SK-N-SH (cell line): ENCODE results near the gene SLC17A2. TPM values are rescaled to one million over a fixed set of nuclear protein-coding genes. Genes with fewer than 3 reads are reported as not detected.

Source experiments
- CTCF ChIA-PET: fragments of 300-600, 350-600 bp; formaldehyde crosslinking; extraction: SDS; loops from one replicate; lab custom pipeline; 2021; lab: Yijun Ruan, JAX
- POLR2A ChIA-PET: fragments of 350-600 bp; sonication (Branson Sonifier 250); formaldehyde crosslinking; extraction: SDS; loops from one replicate; lab custom pipeline; 2020; ENCODE audit warnings: antibody characterized with exemption, inconsistent platforms; lab: Yijun Ruan, JAX
- DNase-seq: peaks from one replicate; pipeline ENCODE4 v3.0.0; 2012
- H2AFZ ChIP-seq: fragments of 200-600 bp; sonication (generic); 2 replicates; pipeline ENCODE4 v1.8.1; 2016; ENCODE audit warnings: antibody characterized with exemption, mild to moderate bottlenecking, low read depth
- H3F3A ChIP-seq: fragments of 200-600 bp; sonication (generic); replicated peaks from 2 replicates; pipeline ENCODE3; 2016; ENCODE audit warnings: antibody characterized with exemption, mild to moderate bottlenecking; ENCODE audit not compliant: insufficient read depth
- H3K27ac ChIP-seq, 2 experiments: fragments of 200-500 bp in 1 of 2; fragments of 200-600 bp in 1 of 2; sonication (Bioruptor generic) in 1 of 2; sonication (generic), shearing (Covaris generic) in 1 of 2; 2 replicates each; pipeline versions ENCODE4 v1.5.1 to v1.6.1; 2014 to 2016; ENCODE audit warnings: low read depth in 2 of 2, inconsistent platforms in 1 of 2, low read length in 1 of 2, mild to moderate bottlenecking in 1 of 2, mixed read lengths in 1 of 2
- H3K27me3 ChIP-seq: fragments of 200-600 bp; sonication (generic), shearing (Covaris generic); 2 replicates; pipeline ENCODE4 v1.6.1; 2016; ENCODE audit warnings: mixed run types; ENCODE audit not compliant: insufficient read depth
- H3K36me3 ChIP-seq, 2 experiments: fragments of 200-500 bp in 1 of 2; fragments of 200-600 bp in 1 of 2; sonication (Bioruptor generic) in 1 of 2; sonication (generic) in 1 of 2; replicated peaks in 1 of 2; 2 replicates each; pipeline versions ENCODE3 to v1.5.1; 2014 to 2016; ENCODE audit warnings: low read length in 1 of 2, mild to moderate bottlenecking in 1 of 2; ENCODE audit not compliant: insufficient read depth in 2 of 2, control insufficient read depth in 1 of 2
- H3K4me1 ChIP-seq, 2 experiments: fragments of 200-500 bp in 1 of 2; fragments of 200-600 bp in 1 of 2; sonication (Bioruptor generic) in 1 of 2; sonication (generic), shearing (Covaris generic) in 1 of 2; 2 replicates each; pipeline versions ENCODE4 v1.5.1 to v1.6.1; 2014 to 2016; ENCODE audit warnings: low read depth in 1 of 2, low read length in 1 of 2, mixed run types in 1 of 2; ENCODE audit not compliant: insufficient read depth in 2 of 2, control insufficient read depth in 1 of 2
- H3K4me2 ChIP-seq: fragments of 200-600 bp; sonication (generic), shearing (Covaris generic); 2 replicates; pipeline ENCODE4 v1.6.1; 2017; ENCODE audit warnings: mixed run types
- H3K4me3 ChIP-seq, 2 experiments: fragments of 200-500 bp in 1 of 2; fragments of 200-600 bp in 1 of 2; sonication (Bioruptor generic) in 1 of 2; sonication (generic), shearing (Covaris generic) in 1 of 2; 2 replicates each; pipeline versions ENCODE4 v1.5.1 to v1.8.1; 2014 to 2016; ENCODE audit warnings: low read depth in 2 of 2, inconsistent platforms in 1 of 2, low read length in 1 of 2, mild to moderate bottlenecking in 1 of 2, mixed read lengths in 1 of 2, moderate library complexity in 1 of 2
- H3K79me2 ChIP-seq: fragments of 200-600 bp; sonication (generic); 2 replicates; pipeline ENCODE4 v1.8.1; 2017; ENCODE audit warnings: mild to moderate bottlenecking; ENCODE audit not compliant: insufficient read depth
- H3K9ac ChIP-seq: fragments of 200-600 bp; sonication (generic); 2 replicates; pipeline ENCODE4 v1.6.1; 2017; ENCODE audit warnings: mixed run types
- H3K9me2 ChIP-seq: fragments of 200-600 bp; sonication (generic); 2 replicates; pipeline ENCODE4 v1.6.1; 2017; ENCODE audit warnings: mixed run types
- H3K9me3 ChIP-seq: fragments of 200-600 bp; sonication (generic); 2 replicates; pipeline ENCODE4 v1.6.1; 2017; ENCODE audit warnings: mixed run types, mild to moderate bottlenecking, moderate library complexity
- H4K20me1 ChIP-seq: fragments of 200-600 bp; sonication (generic); 2 replicates; pipeline ENCODE4 v1.6.1; 2017; ENCODE audit warnings: mild to moderate bottlenecking, mixed run types; ENCODE audit not compliant: insufficient read depth
- CHD2 ChIP-seq: fragments of 150-350 bp; IDR thresholded peaks from 2 replicates; pipeline ENCODE4 v1.6.1; 2018; ENCODE audit warnings: low read length; ENCODE audit not compliant: partially characterized antibody
- CTCF ChIP-seq: fragments of 200-600 bp; sonication (generic); IDR thresholded peaks from 2 replicates; pipeline ENCODE4 v1.6.1; 2017; ENCODE audit warnings: antibody characterized with exemption, mild to moderate bottlenecking, moderate library complexity
- ELF1 ChIP-seq: IDR thresholded peaks from 2 replicates; pipeline ENCODE4 v1.4.0; 2012
- EP300 ChIP-seq, 2 experiments: IDR thresholded peaks; 2 replicates each; pipeline versions ENCODE4 v1.4.0 to v1.6.1; 2012; ENCODE audit warnings: borderline replicate concordance in 1 of 2, low read depth in 1 of 2, low read length in 1 of 2
- FOSL2 ChIP-seq: IDR thresholded peaks from 2 replicates; pipeline ENCODE4 v1.4.0; 2012; ENCODE audit warnings: low read depth, mild to moderate bottlenecking, moderate library complexity, borderline replicate concordance
- FOXJ3 ChIP-seq: sonication (generic); formaldehyde crosslinking; IDR thresholded peaks from 2 replicates; pipeline ENCODE4 v1.5.1; 2020; ENCODE audit warnings: mild to moderate bottlenecking, missing genetic modification reagents
- GATA2 ChIP-seq: sonication (generic); formaldehyde crosslinking; IDR thresholded peaks from 2 replicates; pipeline ENCODE4 v1.5.0; 2020; ENCODE audit warnings: mild to moderate bottlenecking, missing genetic modification reagents
- MEF2A ChIP-seq: IDR thresholded peaks from 2 replicates; pipeline ENCODE4 v1.4.0; 2012; ENCODE audit warnings: low read depth, borderline replicate concordance
- MXI1 ChIP-seq: IDR thresholded peaks from 2 replicates; pipeline ENCODE4 v1.6.1; 2012; ENCODE audit warnings: mild to moderate bottlenecking, low read depth, low read length, improper control_type of control experiment
- NRF1 ChIP-seq: IDR thresholded peaks from 2 replicates; pipeline ENCODE4 v1.6.1; 2012; ENCODE audit warnings: low read depth, mild to moderate bottlenecking, low read length
- PBX3 ChIP-seq: IDR thresholded peaks from 2 replicates; pipeline ENCODE4; 2012
- POLR2AphosphoS5 ChIP-seq: IDR thresholded peaks from 2 replicates; pipeline ENCODE4 v1.6.1; 2012; ENCODE audit warnings: low read depth, low read length
- RFX5 ChIP-seq: IDR thresholded peaks from 2 replicates; pipeline ENCODE4 v1.6.1; 2012; ENCODE audit warnings: mild to moderate bottlenecking, improper control_type of control experiment, low read length
- RXRA ChIP-seq: IDR thresholded peaks from 2 replicates; pipeline ENCODE4 v1.4.0; 2012; ENCODE audit warnings: low read depth, mild to moderate bottlenecking, borderline replicate concordance
- SMC3 ChIP-seq: IDR thresholded peaks from 2 replicates; pipeline ENCODE4 v1.6.1; 2012; ENCODE audit warnings: low read depth, low read length, improper control_type of control experiment
- TEAD4 ChIP-seq: IDR thresholded peaks from 2 replicates; pipeline ENCODE4 v1.4.0; 2012; ENCODE audit warnings: mild to moderate bottlenecking, borderline replicate concordance; ENCODE audit not compliant: insufficient read depth
- USF1 ChIP-seq: IDR thresholded peaks from 2 replicates; pipeline ENCODE4 v1.4.0; 2012; ENCODE audit warnings: low read depth, borderline replicate concordance
- ZBTB33 ChIP-seq: IDR thresholded peaks from 2 replicates; pipeline ENCODE4 v1.4.0; 2012; ENCODE audit warnings: low read depth, borderline replicate concordance
- WGBS: methylation state at CpG from one replicate; pipeline ENCODE4 v1.1.6; 2017; ENCODE audit warnings: low lambda C conversion rate; 5-methylcytosine and 5-hydroxymethylcytosine counted together
- polyA plus RNA-seq, 3 experiments: library from polyadenylated mRNA; depleted of rRNA; stranded (reverse); fragments of >200 nt; gene quantifications; 2 replicates each; pipeline ENCODE4 v1.2.3, GENCODE V29; 2012

Gene SLC17A2
- polyA plus RNA-seq, 1 of the 3 experiments (the other 2 are of a cell fraction): not detected

- H3F3A ChIP-seq: no peaks in the 10 kb centered on the region
- H3K4me2 ChIP-seq: no peak overlapping the region
- no peaks in the 10 kb centered on the region for H3K79me2 ChIP-seq
- TF ChIP-seq CTCF (no peak), TEAD4 (no peak), EP300 (IDR thresholded peaks at IDR 0.05; ENCODE audit: borderline replicate concordance in 1 of 2, low read depth in 1 of 2, low read length in 1 of 2) (no peak), MEF2A (no peak), FOXJ3 (CRISPR knock-in tag) (no peak), GATA2 (no peak), POLR2AphosphoS5 (no peak), RFX5 (no peak), ELF1 (no peak), PBX3 (no peak)
- TF ChIP-seq, all 33 proteins: peak for 0
- ChIA-PET POLR2A (no interaction called here), CTCF (interaction anchor here (2.1 kb wide), 1 partner anchor 42 kb away, joined by 6 read pairs; no protein-coding TSS in a partner anchor)
- H2AFZ ChIP-seq: no peak overlapping the region
- H3K9me2 ChIP-seq: no peaks in the 10 kb centered on the region
- WGBS: 30% methylated on average over 3 of the region's 3 CpGs
- no peak overlapping the region for H3K9ac ChIP-seq
- no peaks in the 10 kb centered on the region for H3K4me1 ChIP-seq
- H3K36me3 ChIP-seq: no peaks in the 10 kb centered on the region
- no peak for DNase-seq
- H4K20me1 ChIP-seq: no peaks in the 10 kb centered on the region
- H3K27ac ChIP-seq: no peak overlapping the region
- no peak overlapping the region for H3K4me3 ChIP-seq
- H3K9me3 ChIP-seq: no peaks in the 10 kb centered on the region
- H3K27me3 ChIP-seq: no peaks in the 10 kb centered on the region
These were observed 30.2 kb upstream of the SLC17A2 start for GRCh38 chr6:25960734-25961133.

GRCh38 chr6:25959890-25960536 lies 29.5 kb upstream of the SLC17A2 start:
- H3K4me1 ChIP-seq: no peaks in the 10 kb centered on the region
- H3K36me3 ChIP-seq: no peaks in the 10 kb centered on the region
- H3K79me2 ChIP-seq: no peaks in the 10 kb centered on the region
- no peaks in the 10 kb centered on the region for H3K9me3 ChIP-seq
- H2AFZ ChIP-seq: no peak overlapping the region
- WGBS: 32% methylated on average over 2 of the region's 2 CpGs
- no peak overlapping the region for H3K4me2 ChIP-seq
- DNase-seq: no peak
- H3K27me3 ChIP-seq: no peaks in the 10 kb centered on the region
- POLR2A ChIA-PET: no interaction called here
- CTCF ChIA-PET: interaction anchor here (0.5 kb wide), 1 partner anchor 777 kb away, joined by 3 read pairs; no protein-coding TSS in a partner anchor
- no peak overlapping the region for H3K4me3 ChIP-seq
- H3F3A ChIP-seq: no peaks in the 10 kb centered on the region
- H3K27ac ChIP-seq: no peak overlapping the region
- no peak overlapping the region for H3K9ac ChIP-seq
- H4K20me1 ChIP-seq: no peaks in the 10 kb centered on the region
- H3K9me2 ChIP-seq: no peaks in the 10 kb centered on the region
- no peak for TF ChIP-seq FOSL2
- no peak for TF ChIP-seq RXRA
- no peak for TF ChIP-seq MEF2A
- TF ChIP-seq NRF1: no peak
- no peak for TF ChIP-seq SMC3
- no peak for TF ChIP-seq POLR2AphosphoS5
- TF ChIP-seq MXI1: no peak
- TF ChIP-seq CHD2: no peak
- no peak for TF ChIP-seq USF1
- TF ChIP-seq ZBTB33: no peak
- TF ChIP-seq TEAD4: no peak
